GM19438 (cell line): ENCODE results near the gene TNRC6B.

Source experiments
- ATAC-seq: cut with Tn5 transposase; IDR thresholded peaks from one replicate; pipeline ENCODE4 v1.9.1; 2021; ENCODE audit warnings: low read depth; ENCODE audit not compliant: unreplicated experiment

Gene TNRC6B

DNA sequence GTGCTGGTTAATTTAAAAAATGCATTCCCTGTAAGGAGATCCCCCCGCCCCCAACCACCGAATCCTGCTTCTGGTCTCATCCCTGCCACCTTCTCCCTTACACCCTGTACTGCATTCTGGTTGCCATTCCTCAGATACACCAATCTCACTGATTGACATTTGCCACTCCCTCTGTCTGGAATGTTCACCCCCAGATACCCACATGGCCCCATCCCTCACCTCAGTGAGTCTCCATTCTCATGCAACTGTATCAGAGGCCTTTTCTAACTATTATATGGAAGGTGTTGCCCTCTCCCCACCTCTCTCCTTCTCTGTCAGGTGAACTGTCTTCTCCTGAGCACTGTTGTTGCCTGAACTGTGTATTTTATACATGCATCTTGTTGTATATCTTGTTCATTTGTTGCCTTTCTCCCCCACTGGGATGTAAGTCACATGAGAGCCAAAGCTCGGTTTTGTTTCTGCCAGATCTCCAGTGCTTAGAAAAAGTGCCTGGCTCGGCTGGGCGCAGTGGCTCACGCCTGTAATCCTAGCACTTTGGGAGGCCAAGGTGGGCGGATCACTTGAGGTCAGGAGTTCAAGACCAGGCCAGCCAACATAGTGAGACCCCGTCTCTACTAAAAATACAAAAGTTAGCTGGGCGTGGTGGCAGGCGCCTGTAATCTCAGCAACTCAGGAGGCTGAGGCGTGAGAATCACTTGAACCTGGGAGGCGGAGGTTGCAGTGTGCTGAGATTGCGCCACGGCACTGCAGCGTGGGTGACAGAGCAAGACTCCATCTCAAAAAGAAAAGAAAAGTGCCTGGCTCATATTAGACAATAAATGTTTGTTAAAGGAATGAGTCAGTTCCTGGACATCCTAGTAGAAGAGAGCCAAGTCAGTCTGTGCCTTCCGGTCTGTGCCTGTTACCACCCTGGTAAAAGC, 61.0 kb downstream of the TNRC6B start:
- no peak for ATAC-seq

- ATAC-seq = no peak
Observed at GRCh38 chr22:40239345-40239683, 61.6 kb downstream of the TNRC6B start.

DNA sequence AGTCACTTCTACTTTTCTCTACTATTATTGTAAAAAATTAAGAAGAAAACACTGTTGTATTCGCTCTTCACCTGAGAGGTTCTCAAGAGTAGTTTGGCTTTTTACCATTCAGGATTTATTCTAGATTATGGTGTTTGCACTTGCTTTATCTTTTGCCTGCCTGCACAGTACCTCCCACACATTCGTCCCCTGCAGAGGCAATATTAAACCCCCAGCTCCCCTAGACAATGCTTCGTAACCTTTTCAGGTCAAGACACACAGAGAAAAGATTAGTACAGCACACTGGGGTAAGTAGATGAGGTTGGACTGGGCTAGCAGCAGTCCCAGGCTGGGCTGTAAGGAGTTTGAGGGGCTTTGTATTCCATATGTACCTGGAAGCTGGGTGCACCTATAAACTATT, 62.4 kb downstream of the TNRC6B start:
- ATAC-seq = no peak

DNA sequence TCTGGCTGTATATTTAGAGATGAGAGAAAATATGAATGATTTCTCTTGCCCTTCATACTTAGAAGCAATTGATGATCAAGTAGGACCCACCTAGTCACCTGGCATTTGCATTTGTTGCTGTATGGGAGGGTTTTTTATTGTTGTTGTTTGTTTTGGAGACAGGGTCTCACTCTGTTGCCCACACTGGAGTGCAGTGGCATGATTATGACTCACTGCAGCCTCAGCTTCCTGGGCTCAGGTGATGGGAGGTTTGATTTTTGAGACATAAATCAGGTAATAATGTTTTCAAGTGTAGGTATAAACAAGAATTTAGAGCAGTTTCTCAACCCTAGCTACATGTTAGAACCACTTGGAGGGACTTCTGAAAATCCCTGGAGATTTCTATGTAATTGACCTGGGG, 63.0 kb downstream of the TNRC6B start:
- ATAC-seq = no peak

DNA sequence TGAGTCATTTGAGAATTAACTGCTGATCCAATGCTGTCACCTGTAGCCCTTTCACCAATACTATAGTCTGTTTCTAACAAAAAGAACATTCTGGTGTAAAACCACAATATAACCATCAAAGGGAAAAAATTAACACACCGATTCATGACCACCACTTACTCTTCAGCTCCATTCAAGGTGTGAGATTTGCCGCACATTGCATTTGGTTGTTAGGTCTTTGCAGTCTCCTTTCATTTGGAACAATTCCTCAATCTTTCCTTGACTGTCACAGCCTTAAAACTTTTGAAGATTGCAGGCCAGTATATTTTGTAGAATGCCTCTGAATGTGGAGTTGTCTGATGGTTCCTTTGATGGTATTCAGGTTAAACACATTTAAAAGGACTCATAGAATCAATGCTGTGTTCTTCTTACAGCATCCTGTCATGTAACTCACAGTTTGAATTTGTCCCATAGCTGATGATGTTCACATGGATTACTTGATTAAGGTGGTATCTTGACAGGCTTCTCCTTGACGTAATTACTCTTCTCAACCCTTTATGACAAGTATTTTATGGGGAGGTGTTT, 63.6 kb downstream of the TNRC6B start:
- ATAC-seq = no peak

DNA sequence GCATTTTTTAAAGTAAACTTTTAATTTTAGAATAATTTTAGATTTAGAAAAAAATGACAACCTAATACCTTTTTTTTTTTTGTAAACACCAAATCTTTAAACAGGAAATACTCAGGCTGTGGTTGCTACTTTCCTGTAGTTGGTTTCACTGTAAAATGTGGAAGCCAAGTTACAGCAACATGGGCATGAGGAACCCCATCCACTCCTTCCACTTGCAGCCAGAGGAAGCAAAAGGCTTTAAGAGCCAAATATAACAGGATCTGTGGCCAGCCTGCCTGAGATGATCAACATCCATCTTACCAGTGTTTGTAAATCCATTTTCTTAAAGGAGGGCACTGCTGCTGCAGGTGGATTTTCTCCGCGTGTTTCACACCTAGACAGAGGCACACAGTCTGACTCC, 66.2 kb downstream of the TNRC6B start:
- no peak for ATAC-seq

DNA sequence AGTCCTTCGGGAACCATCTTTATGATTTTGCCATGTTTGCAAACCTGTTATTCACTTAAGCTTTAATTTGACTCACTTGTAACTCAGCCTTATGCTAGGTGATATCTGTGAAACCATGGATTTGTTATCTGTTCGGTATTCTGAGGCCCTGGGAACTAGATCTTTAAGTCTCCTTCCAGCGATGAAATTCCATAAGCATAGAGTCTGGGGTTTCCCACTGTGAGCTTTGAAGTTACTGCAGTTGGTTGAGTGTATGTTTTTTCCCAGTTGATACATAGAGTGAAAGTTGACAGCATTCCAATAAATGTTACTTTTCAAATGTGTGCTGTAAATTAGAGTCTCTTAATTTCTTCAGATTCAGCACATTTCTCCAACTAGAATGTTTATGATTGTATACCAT, 66.9 kb downstream of the TNRC6B start:
- no peak for ATAC-seq

- no peak for ATAC-seq
Observed at GRCh38 chr22:40247976-40248375, 70.3 kb downstream of the TNRC6B start.

DNA sequence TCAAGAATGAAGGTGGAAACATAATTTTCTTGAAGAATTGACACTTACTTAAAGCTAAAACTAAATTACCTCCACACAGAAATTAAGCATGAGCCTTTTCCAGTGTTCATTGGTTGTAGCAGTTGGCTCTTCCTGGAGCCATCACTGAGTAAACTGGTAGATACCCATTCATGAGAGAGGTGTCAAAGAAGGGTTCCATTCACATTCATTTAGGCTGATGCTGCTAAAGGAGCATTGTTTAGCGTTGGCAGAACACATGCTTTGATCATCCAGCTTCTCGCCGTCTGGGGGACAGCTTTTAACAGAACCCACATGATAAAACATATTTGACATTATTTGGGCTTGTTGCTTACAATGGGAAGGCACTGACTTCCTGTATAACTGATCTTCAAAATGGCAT, 71.6 kb downstream of the TNRC6B start:
- ATAC-seq = no peak

GRCh38 chr22:40250608-40251007, 72.9 kb downstream of the TNRC6B start:
- ATAC-seq = no peak

DNA sequence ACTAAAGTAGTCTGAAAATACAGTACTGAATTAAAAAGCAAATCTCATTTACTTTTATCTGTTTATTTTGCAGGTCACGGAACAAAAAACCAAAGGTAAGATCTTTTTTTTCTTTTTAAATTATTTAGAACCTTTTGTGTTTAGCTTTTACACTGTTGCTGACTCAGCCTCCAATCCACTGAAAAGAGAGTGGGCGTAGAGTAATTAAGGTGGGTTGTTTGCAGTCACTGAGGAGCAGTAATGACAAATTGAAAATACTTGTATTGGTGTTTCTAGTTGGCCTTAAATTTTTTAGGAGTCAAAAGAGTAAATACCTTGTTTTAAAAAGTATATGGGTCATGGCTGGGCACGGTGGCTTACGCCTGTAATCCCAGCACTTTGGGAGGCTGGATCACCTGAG, 73.4 kb downstream of the TNRC6B start:
- ATAC-seq = no peak

DNA sequence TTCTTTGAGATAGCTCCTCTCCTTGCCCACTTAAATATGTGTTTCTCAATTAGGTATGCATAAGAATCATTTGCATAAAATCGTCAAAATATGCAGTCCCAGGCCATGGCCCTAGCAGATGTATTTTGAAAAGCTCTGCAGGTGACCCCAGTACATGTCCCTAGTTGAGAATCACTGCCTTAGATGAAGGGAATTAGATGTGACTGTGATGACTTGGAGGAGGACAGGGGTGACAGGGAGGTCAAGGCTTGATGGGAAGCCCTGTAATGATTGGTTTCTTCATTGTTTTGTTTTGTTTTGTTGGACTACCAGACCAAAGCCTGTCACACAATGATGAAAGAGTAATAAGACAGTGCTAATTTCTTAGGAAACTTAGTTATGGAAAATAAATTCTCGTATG, 74.4 kb downstream of the TNRC6B start:
- ATAC-seq = no peak

DNA sequence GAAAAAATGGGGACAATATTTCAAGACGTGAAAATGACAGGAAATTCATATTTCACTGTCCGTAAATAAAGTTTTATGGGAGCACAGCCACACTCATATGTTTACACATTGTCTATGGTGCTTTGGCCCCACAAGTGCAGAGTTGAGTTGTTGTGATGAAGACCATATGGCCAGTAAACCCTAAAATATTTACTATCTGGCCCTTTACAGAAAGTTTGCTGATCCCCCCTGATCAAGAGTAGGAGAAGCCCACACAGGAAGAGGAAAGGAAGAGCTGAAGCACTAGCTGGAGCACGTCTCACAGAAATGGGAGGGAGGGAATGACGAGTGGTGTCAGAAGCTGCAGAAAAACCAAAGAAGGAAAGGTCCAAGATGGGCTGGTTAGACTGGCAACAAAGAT, 78.8 kb downstream of the TNRC6B start:
- ATAC-seq = no peak

DNA sequence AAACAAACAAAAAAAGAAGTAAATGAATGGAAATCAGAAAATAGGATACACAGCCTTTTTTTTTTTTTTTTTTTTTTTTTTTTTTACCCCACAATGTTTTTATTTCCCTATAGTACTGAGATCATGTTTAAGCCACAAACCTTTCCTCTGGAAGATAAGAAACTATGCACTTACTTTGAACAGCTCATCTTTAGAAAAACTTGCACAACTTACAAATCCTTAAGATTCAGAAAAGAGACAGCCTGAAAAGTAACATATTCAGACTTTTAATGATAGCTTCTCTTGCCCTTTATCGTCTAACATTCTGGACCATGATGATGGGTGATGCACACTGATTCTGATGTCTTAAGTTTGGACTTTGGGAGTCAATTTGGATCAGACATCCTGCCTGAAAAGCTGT, 80.3 kb downstream of the TNRC6B start:
- no peak for ATAC-seq

DNA sequence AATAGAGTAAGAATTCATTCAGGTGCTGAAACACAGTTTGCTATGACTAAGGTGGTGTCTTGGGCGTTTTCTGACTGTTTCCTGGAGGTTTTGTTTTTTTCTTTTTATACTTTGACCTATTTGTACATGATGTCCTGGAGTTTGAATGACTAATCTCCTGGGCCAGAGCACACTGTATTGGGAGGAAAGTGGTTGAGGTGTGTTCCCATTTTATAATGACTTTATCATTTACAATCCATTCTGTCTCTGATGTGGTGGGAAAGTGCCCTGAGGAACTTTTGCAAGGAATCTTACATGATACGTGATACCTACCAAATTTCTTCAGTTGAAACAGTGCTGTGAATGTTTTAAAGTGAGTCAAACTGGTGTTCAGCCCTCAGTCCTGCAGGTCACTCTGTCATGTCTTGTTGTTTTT, 80.8 kb downstream of the TNRC6B start:
- no peak for ATAC-seq

DNA sequence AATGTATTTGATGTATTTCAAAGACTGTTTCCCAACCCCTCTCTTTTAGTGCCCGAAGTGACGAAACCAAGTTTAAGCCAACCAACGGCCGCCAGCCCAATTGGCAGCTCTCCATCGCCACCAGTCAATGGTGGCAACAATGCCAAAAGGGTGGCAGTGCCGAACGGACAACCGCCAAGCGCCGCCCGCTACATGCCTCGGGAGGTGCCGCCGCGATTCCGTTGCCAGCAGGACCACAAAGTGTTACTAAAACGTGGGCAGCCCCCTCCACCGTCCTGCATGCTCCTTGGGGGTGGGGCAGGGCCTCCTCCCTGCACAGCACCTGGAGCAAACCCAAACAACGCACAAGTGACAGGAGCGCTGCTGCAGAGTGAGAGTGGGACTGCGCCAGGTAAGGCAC, 84.1 kb downstream of the TNRC6B start:
- no peak for ATAC-seq

DNA sequence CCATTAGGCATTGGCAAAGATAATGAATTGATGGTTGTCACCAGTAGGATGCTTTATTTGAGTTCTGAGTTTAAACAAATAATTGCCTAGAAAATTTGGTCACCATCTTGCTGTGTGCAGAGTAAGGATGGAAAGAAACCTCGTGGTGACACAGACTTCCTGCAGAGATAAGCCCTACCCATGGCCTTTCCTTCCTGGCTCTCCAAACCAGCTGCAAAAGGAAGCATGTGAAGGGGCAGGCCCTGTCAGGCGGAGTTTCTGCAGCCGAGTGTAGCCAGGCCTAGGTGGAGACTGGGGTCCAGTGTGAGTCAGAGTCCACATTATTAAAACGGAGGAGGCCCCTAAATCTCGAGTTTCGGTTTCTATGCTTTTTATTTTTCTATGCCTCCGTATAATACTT, 85.5 kb downstream of the TNRC6B start:
- ATAC-seq = no peak

- no peak for ATAC-seq
Observed at GRCh38 chr22:40265783-40266182, 88.1 kb downstream of the TNRC6B start.

GRCh38 chr22:40270031-40270430, 92.3 kb downstream of the TNRC6B start:
- ATAC-seq = no peak

DNA sequence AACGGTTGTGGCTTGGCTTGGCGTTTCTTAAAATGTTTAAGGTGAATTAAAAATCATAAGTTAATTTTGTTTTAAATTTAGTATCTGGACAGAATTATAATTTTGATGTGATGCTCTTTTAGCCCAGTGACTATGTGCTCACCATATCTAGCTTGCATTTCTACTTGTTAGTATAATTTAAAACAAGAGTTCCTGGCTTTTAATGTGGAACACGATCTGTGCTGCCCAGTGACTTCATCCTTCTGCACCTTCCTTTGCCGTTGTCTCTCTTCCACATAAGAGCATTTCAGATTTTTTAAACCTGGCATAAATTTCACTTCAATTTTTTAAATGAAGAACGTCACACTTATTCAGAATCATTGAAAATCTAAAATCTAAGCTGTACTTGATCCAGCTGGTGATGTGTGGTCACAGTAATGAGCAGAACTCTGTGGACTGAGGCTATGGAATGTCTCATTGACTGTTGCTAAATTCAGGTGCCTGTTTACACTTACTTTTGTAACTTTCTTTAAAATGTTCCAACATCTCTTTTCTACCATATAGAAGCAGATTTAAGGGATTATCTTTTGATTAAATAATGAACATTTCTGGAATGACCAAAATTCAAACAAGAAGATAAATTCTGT, 93.1 kb downstream of the TNRC6B start:
- no peak for ATAC-seq

GRCh38 chr22:40271440-40271839, 93.7 kb downstream of the TNRC6B start:
- ATAC-seq = no peak

GRCh38 chr22:40273319-40273718, 95.6 kb downstream of the TNRC6B start:
- ATAC-seq = no peak
